ENCODE measurements around the gene DHX16. TPM values are rescaled to one million over a fixed set of nuclear protein-coding genes. Genes with fewer than 3 reads are reported as not detected.

Gene DHX16
- total and polyA plus RNA-seq, 9 of the 15 experiments (the other 6 are each of a cell fraction or from before 2014, with no cell fraction given) = 14.6 to 66.1 (median 47.5) TPM

DNA sequence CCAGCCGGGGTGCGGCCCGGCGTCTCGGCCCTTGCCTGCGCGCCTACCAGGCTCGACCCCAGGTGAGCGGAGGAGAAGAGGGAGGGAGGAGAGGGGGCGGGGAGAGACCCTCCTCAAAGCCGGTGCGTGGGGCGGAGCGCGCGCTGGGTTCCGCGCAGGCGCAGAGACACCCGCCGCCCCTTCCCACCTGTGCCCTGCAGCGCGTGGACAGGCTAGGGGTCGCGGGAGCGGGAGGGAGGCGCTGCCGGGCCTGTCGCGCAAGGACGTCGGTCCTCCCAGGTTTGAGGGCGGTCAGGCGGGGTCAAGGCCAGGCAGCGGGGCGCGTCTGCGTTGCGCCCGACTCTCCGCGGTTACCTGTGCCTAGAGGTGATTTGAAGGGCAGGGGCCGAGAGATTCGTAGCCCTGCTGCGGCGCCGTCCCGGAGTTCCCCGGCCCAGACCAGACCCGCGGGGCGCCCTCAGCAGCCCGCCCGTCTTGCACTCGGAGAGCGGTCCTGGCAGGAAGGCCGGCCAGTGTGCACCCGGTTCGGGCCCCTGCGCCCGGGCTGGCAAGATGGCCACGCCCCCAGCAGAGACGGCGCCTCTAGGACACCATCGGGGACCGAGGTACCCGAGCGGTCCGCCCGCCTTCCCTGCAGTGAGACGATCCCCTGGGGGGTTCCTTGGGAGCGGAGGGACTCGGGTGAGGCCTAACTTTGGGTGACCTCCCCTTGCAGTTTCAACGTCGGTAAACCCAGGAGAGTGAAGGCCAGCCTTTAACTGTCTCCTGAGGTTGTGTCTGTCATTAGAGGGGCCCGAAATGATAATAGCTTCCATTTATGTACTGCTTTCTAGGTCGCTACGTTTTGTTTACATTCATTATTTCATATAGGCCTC lies 25.3 kb downstream of the DHX16 start (continued):
- TF ChIP-seq, protein P1, sequence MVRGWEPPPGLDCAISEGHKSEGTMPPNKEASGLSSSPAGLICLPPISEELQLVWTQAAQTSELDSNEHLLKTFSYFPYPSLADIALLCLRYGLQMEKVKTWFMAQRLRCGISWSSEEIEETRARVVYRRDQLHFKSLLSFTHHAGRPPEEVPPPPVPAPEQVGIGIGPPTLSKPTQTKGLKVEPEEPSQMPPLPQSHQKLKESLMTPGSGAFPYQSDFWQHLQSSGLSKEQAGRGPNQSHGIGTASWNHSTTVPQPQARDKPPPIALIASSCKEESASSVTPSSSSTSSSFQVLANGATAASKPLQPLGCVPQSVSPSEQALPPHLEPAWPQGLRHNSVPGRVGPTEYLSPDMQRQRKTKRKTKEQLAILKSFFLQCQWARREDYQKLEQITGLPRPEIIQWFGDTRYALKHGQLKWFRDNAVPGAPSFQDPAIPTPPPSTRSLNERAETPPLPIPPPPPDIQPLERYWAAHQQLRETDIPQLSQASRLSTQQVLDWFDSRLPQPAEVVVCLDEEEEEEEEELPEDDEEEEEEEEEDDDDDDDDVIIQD (CRISPR knock-in tag; IDR thresholded peaks at IDR 0.05) = peak; percentile 73; the same call in 1 of the 2 replicates
- peak; percentile 68; the same call in 1 of the 2 replicates for TF ChIP-seq GABPB1 (CRISPR knock-in tag; IDR thresholded peaks at IDR 0.05)
- no peak for TF ChIP-seq BMI1 (IDR thresholded peaks at IDR 0.05; ENCODE audit: low read length)
- peak; percentile 33 to 87 (median 77) for TF ChIP-seq YY1 (IDR thresholded peaks at IDR 0.05; ENCODE audit: borderline replicate concordance in 1 of 3, control insufficient read depth in 1 of 3, extremely low read depth in 1 of 3, insufficient read depth in 3 of 3, insufficient read length in 1 of 3, insufficient replicate concordance in 2 of 3, low read depth in 1 of 3, low read length in 2 of 3)
- TF ChIP-seq POLR2AphosphoS5 (IDR thresholded peaks at IDR 0.05; ENCODE audit: control insufficient read depth, insufficient read depth, low read depth, low read length) = peak; percentile 32
- TF ChIP-seq SMAD3 (CRISPR knock-in tag; conservative IDR thresholded peaks at IDR 0.05) = no peak
- TF ChIP-seq, protein P2, sequence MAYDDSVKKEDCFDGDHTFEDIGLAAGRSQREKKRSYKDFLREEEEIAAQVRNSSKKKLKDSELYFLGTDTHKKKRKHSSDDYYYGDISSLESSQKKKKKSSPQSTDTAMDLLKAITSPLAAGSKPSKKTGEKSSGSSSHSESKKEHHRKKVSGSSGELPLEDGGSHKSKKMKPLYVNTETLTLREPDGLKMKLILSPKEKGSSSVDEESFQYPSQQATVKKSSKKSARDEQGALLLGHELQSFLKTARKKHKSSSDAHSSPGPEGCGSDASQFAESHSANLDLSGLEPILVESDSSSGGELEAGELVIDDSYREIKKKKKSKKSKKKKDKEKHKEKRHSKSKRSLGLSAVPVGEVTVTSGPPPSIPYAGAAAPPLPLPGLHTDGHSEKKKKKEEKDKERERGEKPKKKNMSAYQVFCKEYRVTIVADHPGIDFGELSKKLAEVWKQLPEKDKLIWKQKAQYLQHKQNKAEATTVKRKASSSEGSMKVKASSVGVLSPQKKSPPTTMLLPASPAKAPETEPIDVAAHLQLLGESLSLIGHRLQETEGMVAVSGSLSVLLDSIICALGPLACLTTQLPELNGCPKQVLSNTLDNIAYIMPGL (CRISPR knock-in tag; IDR thresholded peaks at IDR 0.05) = 0 out of 2 replicates have a peak, but pooled peaks have one; percentile 56
- no peak for TF ChIP-seq NFE2L1 (tag; IDR thresholded peaks at IDR 0.05; ENCODE audit: borderline replicate concordance, low read depth)
- TF ChIP-seq ETV5 (CRISPR knock-in tag; IDR thresholded peaks at IDR 0.05; ENCODE audit: low read depth) = peak; percentile 60
- TF ChIP-seq, protein P3, sequence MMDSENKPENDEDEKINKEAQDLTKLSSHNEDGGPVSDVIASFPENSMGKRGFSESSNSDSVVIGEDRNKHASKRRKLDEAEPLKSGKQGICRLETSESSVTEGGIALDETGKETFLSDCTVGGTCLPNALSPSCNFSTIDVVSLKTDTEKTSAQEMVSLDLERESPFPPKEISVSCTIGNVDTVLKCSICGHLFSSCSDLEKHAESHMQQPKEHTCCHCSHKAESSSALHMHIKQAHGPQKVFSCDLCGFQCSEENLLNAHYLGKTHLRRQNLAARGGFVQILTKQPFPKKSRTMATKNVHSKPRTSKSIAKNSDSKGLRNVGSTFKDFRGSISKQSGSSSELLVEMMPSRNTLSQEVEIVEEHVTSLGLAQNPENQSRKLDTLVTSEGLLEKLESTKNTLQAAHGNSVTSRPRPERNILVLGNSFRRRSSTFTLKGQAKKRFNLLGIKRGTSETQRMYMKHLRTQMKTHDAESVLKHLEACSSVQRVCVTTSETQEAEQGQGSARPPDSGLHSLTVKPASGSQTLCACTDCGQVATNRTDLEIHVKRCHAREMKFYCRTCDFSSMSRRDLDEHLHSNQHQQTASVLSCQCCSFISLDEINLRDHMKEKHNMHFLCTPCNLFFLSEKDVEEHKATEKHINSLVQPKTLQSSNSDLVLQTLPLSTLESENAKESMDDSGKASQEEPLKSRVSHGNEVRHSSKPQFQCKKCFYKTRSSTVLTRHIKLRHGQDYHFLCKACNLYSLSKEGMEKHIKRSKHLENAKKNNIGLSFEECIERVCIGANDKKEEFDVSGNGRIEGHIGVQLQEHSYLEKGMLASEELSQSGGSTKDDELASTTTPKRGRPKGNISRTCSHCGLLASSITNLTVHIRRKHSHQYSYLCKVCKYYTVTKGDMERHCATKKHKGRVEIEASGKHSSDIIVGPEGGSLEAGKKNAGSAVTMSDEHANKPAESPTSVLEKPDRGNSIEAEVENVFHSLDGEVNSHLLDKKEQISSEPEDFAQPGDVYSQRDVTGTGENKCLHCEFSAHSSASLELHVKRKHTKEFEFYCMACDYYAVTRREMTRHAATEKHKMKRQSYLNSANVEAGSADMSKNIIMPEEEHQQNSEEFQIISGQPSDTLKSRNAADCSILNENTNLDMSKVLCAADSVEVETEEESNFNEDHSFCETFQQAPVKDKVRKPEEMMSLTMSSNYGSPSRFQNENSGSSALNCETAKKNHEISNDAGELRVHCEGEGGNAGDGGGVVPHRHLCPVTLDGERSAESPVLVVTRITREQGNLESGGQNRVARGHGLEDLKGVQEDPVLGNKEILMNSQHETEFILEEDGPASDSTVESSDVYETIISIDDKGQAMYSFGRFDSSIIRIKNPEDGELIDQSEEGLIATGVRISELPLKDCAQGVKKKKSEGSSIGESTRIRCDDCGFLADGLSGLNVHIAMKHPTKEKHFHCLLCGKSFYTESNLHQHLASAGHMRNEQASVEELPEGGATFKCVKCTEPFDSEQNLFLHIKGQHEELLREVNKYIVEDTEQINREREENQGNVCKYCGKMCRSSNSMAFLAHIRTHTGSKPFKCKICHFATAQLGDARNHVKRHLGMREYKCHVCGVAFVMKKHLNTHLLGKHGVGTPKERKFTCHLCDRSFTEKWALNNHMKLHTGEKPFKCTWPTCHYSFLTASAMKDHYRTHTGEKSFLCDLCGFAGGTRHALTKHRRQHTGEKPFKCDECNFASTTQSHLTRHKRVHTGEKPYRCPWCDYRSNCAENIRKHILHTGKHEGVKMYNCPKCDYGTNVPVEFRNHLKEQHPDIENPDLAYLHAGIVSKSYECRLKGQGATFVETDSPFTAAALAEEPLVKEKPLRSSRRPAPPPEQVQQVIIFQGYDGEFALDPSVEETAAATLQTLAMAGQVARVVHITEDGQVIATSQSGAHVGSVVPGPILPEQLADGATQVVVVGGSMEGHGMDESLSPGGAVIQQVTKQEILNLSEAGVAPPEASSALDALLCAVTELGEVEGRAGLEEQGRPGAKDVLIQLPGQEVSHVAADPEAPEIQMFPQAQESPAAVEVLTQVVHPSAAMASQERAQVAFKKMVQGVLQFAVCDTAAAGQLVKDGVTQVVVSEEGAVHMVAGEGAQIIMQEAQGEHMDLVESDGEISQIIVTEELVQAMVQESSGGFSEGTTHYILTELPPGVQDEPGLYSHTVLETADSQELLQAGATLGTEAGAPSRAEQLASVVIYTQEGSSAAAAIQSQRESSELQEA (IDR thresholded peaks at IDR 0.05; ENCODE audit: low read depth) = peak; percentile 69
- peak; percentile 91 for TF ChIP-seq FIP1L1 (IDR thresholded peaks at IDR 0.05; ENCODE audit: low read depth, low read length, poor library complexity, severe bottlenecking)
- peak in 1 of 2 experiments; percentile 42; a peak in 1 of 4 replicates for TF ChIP-seq KDM4B (IDR thresholded peaks at IDR 0.05; ENCODE audit: borderline replicate concordance in 2 of 2, low read depth in 1 of 2)
- peak; percentile 6 for TF ChIP-seq SMAD1 (IDR thresholded peaks at IDR 0.05; ENCODE audit: low read depth, low read length, partially characterized antibody)

Data from K562 (cell line).